ENCODE measurements around the gene WDR38.
"Not testable (repeated sequence)": the region's sequence is repeated elsewhere in the genome, so short reads cannot be mapped to it uniquely, and the experiment has no call there.

WDR38 gene

DNA sequence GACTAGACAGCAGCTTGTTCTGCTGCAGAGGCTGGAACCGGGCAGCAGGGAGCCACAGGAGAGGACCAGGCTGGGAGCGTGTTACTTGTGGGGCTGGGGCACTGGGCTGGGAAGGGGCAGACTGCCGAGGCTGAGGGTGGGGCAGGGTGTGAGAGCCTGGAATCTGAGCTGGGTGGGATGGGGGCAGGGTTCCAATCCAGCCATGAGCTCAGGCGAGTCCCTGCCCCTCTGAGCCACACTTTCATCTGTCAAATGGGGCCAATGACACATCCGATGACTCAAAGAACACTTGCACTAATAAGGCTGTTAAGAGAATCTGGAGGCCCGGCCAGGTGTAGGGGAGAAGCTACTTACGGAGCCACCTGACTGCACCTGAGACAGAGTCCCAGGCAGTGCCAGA is 18.7 kb upstream of the WDR38 start:
- no peak overlapping the region for H3K4me3 ChIP-seq (ENCODE audit: low read length)
- TF ChIP-seq, protein P1, sequence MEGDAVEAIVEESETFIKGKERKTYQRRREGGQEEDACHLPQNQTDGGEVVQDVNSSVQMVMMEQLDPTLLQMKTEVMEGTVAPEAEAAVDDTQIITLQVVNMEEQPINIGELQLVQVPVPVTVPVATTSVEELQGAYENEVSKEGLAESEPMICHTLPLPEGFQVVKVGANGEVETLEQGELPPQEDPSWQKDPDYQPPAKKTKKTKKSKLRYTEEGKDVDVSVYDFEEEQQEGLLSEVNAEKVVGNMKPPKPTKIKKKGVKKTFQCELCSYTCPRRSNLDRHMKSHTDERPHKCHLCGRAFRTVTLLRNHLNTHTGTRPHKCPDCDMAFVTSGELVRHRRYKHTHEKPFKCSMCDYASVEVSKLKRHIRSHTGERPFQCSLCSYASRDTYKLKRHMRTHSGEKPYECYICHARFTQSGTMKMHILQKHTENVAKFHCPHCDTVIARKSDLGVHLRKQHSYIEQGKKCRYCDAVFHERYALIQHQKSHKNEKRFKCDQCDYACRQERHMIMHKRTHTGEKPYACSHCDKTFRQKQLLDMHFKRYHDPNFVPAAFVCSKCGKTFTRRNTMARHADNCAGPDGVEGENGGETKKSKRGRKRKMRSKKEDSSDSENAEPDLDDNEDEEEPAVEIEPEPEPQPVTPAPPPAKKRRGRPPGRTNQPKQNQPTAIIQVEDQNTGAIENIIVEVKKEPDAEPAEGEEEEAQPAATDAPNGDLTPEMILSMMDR (conservative IDR thresholded peaks at IDR 0.05; ENCODE audit: low read length), result no peak
- peak; percentile 54 for DNase-seq (ENCODE audit: low read depth)

GRCh38 chr9:124835026-124835557 is 18.2 kb upstream of the WDR38 start:
- TF ChIP-seq, protein P1 (conservative IDR thresholded peaks at IDR 0.05; ENCODE audit: low read length), result no peak
- peak; percentile 45 for DNase-seq (ENCODE audit: low read depth)
- H3K4me3 ChIP-seq (ENCODE audit: low read length), result no peak overlapping the region

DNA sequence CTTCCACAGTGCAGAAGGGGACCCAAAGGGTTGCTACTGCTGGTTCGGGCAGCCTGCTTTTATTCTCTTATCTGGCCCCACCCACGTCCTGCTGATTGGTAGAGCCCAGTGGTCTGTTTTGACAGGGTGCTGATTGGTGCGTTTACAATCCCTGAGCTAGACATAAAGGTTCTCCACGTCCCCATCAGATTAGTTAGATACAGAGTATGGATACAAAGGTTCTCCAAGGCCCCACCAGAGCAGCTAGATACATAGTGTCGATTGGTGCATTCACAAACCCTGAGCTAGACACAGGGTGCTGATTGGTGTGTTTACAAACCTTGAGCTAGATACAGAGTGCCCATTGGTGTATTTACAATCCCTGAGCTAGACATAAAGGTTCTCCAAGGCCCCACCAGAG is 15.1 kb upstream of the WDR38 start:
- DNase-seq (ENCODE audit: low read depth); H3K4me3 ChIP-seq (ENCODE audit: low read length): not testable (repeated sequence)

DNA sequence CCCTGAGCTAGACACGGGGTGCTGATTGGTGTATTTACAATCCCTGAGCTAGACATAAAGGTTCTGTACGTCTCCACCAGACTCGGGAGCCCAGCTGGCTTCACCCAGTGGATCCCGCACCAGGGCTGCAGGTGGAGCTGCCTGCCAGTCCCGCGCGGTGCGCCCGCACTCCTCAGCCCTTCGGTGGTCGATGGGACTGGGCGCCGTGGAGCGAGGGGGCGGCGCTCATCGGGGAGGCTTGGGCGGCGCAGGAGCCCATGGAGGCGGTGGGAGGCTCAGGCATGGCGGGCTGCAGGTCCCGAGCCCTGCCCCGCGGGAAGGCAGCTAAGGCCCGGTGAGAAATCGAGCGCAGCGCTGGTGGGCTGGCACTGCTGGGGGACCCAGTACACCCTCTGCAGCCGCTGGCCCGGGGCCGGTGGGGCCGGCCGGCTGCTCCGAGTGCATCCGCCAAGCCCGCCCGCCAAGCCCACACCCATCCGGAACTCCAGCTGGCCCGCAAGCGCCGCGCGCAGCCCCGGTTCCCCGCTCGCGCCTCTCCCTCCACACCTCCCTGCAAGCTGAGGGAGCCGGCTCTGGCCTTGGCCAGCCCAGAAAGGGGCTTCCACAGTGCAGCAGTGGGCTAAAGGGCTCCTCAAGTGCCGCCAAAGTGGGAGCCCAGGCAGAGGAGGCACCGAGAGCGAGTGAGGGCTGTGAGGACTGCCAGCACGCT is 14.5 kb upstream of the WDR38 start:
- not testable (repeated sequence) for H3K4me3 ChIP-seq (ENCODE audit: low read length); DNase-seq (ENCODE audit: low read depth)

- no peak overlapping the region for H3K4me3 ChIP-seq (ENCODE audit: low read length)
- TF ChIP-seq, protein P1 (conservative IDR thresholded peaks at IDR 0.05; ENCODE audit: low read length), result peak; percentile 56
- DNase-seq (ENCODE audit: low read depth), result no peak
These were observed 13.5 kb upstream of the WDR38 start for GRCh38 chr9:124839612-124840299.

DNA sequence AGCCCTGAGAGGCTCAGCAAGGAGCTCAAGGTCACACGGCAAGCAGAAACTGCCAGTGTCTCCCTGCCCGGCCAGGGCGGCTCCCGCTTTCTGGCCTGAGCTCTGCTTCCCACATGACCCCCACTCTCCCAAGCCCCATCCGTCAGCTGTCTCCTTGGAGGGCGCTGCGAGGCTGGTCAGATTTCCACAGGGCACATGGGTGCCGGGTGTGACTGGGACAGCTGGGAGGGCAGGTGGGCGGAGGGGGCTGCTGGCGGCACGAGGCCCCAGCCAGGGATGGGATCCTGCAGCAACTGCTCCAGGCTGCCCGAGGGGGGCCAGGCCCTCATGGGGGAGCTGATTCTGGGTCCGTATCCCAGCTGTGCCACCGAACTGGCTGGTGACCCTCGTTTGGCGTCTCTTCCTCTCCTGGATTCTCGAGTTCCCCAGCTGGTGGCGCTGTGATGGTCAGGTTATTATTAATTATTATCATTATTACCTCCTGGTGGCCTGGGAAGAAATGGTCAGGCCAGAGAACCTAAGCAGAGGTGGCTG is 12.9 kb upstream of the WDR38 start:
- no peak overlapping the region for H3K4me3 ChIP-seq (ENCODE audit: low read length)
- DNase-seq (ENCODE audit: low read depth), result no peak
- TF ChIP-seq, protein P1 (conservative IDR thresholded peaks at IDR 0.05; ENCODE audit: low read length), result peak; percentile 31

GRCh38 chr9:124841075-124841821 is 12.0 kb upstream of the WDR38 start:
- no peak overlapping the region for H3K4me3 ChIP-seq (ENCODE audit: low read length)
- TF ChIP-seq, protein P1 (conservative IDR thresholded peaks at IDR 0.05; ENCODE audit: low read length), result no peak
- no peak for DNase-seq (ENCODE audit: low read depth)

Measured in AG10803 (cell line).